Neural progenitor cell (in vitro differentiated cells): ENCODE measurements around the gene FUZ.

Experiments
- EZH2 ChIP-seq: fragments of 200-600 bp; sonication (generic); IDR thresholded peaks from 2 replicates; pipeline ENCODE4 v1.6.1; 2017; ENCODE audit warnings: antibody characterized with exemption, mild to moderate bottlenecking, moderate library complexity
- TF ChIP-seq, protein P1 (sequence below): fragments of 200-600 bp; sonication (generic); IDR thresholded peaks from 2 replicates; pipeline ENCODE4 v1.5.1; 2017; ENCODE audit warnings: antibody characterized with exemption, mild to moderate bottlenecking

DNA sequence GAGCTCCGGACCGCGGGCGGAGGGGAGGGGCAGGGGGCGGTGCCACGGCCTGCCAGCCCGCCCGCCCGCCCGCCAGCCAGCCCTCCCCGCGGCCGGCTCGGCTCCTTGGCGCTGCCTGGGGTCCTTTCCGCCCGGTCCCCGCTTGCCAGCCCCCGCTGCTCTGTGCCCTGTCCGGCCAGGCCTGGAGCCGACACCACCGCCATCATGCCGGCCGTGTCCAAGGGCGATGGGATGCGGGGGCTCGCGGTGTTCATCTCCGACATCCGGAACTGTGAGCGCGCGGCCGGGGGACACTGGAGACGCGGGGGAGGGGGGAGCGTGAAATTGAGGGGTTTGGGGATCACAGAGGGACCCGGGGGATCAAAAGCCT lies 46.2 kb downstream of the FUZ start, which contains the start of gene AP2A1:
- TF ChIP-seq EZH2: no peak
- TF ChIP-seq, protein P1, sequence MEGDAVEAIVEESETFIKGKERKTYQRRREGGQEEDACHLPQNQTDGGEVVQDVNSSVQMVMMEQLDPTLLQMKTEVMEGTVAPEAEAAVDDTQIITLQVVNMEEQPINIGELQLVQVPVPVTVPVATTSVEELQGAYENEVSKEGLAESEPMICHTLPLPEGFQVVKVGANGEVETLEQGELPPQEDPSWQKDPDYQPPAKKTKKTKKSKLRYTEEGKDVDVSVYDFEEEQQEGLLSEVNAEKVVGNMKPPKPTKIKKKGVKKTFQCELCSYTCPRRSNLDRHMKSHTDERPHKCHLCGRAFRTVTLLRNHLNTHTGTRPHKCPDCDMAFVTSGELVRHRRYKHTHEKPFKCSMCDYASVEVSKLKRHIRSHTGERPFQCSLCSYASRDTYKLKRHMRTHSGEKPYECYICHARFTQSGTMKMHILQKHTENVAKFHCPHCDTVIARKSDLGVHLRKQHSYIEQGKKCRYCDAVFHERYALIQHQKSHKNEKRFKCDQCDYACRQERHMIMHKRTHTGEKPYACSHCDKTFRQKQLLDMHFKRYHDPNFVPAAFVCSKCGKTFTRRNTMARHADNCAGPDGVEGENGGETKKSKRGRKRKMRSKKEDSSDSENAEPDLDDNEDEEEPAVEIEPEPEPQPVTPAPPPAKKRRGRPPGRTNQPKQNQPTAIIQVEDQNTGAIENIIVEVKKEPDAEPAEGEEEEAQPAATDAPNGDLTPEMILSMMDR: no peak
